HepG2 (cell line): ENCODE results near the gene LYZL2. TPM values are rescaled to one million over a fixed set of nuclear protein-coding genes. Genes with fewer than 3 reads are reported as not detected.

ENCODE experiments used
- AGO1 ChIP-seq: fragments of 200-400 bp; formaldehyde crosslinking; IDR thresholded peaks from 2 replicates; pipeline ENCODE4 v1.6.1; 2017; ENCODE audit warnings: mild to moderate bottlenecking, low read depth, low read length, moderate library complexity; ENCODE audit not compliant: poor library complexity, severe bottlenecking
- AKNA ChIP-seq: sonication (generic); formaldehyde crosslinking; IDR thresholded peaks from 2 replicates; pipeline ENCODE4 v1.4.0; 2020; ENCODE audit warnings: missing genetic modification reagents, borderline replicate concordance
- BATF2 ChIP-seq: sonication (generic); formaldehyde crosslinking; IDR thresholded peaks from 2 replicates; pipeline ENCODE4 v1.8.0; 2022; ENCODE audit warnings: mild to moderate bottlenecking, missing genetic modification reagents, moderate library complexity
- KMT2B ChIP-seq: IDR thresholded peaks from 2 replicates; pipeline ENCODE4 v1.6.1; 2016; ENCODE audit warnings: missing genetic modification reagents, missing compliant biosample characterization
- LRRFIP1 ChIP-seq: sonication (generic); formaldehyde crosslinking; conservative IDR thresholded peaks from 2 replicates; pipeline ENCODE4 v1.4.0; 2020; ENCODE audit warnings: missing genetic modification reagents
- MTF2 ChIP-seq: sonication (generic); formaldehyde crosslinking; IDR thresholded peaks from 2 replicates; pipeline ENCODE4 v1.5.0; 2020; ENCODE audit warnings: missing genetic modification reagents, borderline replicate concordance
- NCOA5 ChIP-seq: sonication (generic); formaldehyde crosslinking; IDR thresholded peaks from 2 replicates; pipeline ENCODE4 v1.4.0; 2020; ENCODE audit warnings: missing genetic modification reagents
- POLR2A ChIP-seq, 2 experiments: IDR thresholded peaks; 2 replicates each; pipeline ENCODE4 v1.6.1; 2011; ENCODE audit warnings: low read depth in 2 of 2, low read length in 2 of 2, mild to moderate bottlenecking in 1 of 2, moderate library complexity in 1 of 2; ENCODE audit not compliant: insufficient read depth in 1 of 2
- RBFOX2 ChIP-seq: fragments of 200-400 bp; formaldehyde crosslinking; IDR thresholded peaks from 2 replicates; pipeline ENCODE4 v1.6.1; 2017; ENCODE audit warnings: low read depth, mild to moderate bottlenecking, low read length
- REST ChIP-seq, 2 experiments: IDR thresholded peaks; 2 replicates each; pipeline ENCODE4 v1.6.1; 2011 to 2012; ENCODE audit warnings: low read length in 2 of 2, borderline replicate concordance in 1 of 2, low read depth in 1 of 2, mild to moderate bottlenecking in 1 of 2, moderate library complexity in 1 of 2
- RXRA ChIP-seq: sonication (generic); formaldehyde crosslinking; IDR thresholded peaks from 2 replicates; pipeline ENCODE4 v1.5.1; 2020; ENCODE audit warnings: missing genetic modification reagents
- SOX13 ChIP-seq, 3 experiments: fragments of 450-650 bp in 1 of 3; sonication (generic) in 1 of 3; formaldehyde crosslinking in 1 of 3; IDR thresholded peaks in 2 of 3; conservative IDR thresholded peaks in 1 of 3; 2 replicates each; pipeline versions ENCODE4 v1.5.0 to v1.6.1; 2016 to 2020; ENCODE audit warnings: antibody characterized with exemption in 1 of 3, mild to moderate bottlenecking in 1 of 3, missing compliant biosample characterization in 1 of 3, missing genetic modification reagents in 1 of 3, moderate library complexity in 1 of 3
- TRIM24 ChIP-seq: sonication (generic); formaldehyde crosslinking; IDR thresholded peaks from 2 replicates; pipeline ENCODE4 v1.8.0; 2022; ENCODE audit warnings: mild to moderate bottlenecking, missing genetic modification reagents
- ZFP36L2 ChIP-seq: sonication (generic); formaldehyde crosslinking; IDR thresholded peaks from 2 replicates; pipeline ENCODE4 v1.4.0; 2020; ENCODE audit warnings: missing genetic modification reagents
- ZNF317 ChIP-seq: sonication (generic); formaldehyde crosslinking; IDR thresholded peaks from 2 replicates; pipeline ENCODE4 v1.5.0; 2020; ENCODE audit warnings: mild to moderate bottlenecking, missing genetic modification reagents
- ZNF414 ChIP-seq: sonication (generic); formaldehyde crosslinking; IDR thresholded peaks from 2 replicates; pipeline ENCODE4 v1.5.0; 2020; ENCODE audit warnings: missing genetic modification reagents
- ZNF557 ChIP-seq: sonication (generic); formaldehyde crosslinking; IDR thresholded peaks from 2 replicates; pipeline ENCODE4 v1.4.0; 2020; ENCODE audit warnings: missing genetic modification reagents
- ZNF570 ChIP-seq: sonication (generic); formaldehyde crosslinking; IDR thresholded peaks from 2 replicates; pipeline ENCODE4 v1.4.0; 2020; ENCODE audit warnings: mild to moderate bottlenecking, missing genetic modification reagents, borderline replicate concordance
- polyA plus RNA-seq, 8 experiments: library from polyadenylated mRNA; depleted of rRNA in 3 of 8; stranded (reverse) in 7 of 8; unstranded in 1 of 8; fragments of >200 nt; fragmentation: Illumina TruSeq in 4 of 8; extraction: Trizol in 4 of 8; gene quantifications; 2 replicates each; pipeline versions ENCODE4 v1.2.1 to v1.2.3, GENCODE V29; 2011 to 2016; ENCODE audit warnings: low read depth in 4 of 8, missing spikeins in 1 of 8, mixed read lengths in 1 of 8; ENCODE audit not compliant: insufficient read depth in 1 of 8
- total RNA-seq, 5 experiments: library from RNA; depleted of rRNA; stranded (reverse); fragments of >200 nt; fragmentation: Illumina TruSeq; extraction: Trizol; gene quantifications; 2 replicates each; pipeline ENCODE4 v1.2.3, GENCODE V29; 2016; ENCODE audit warnings: low read depth in 1 of 5

LYZL2 gene
- total and polyA plus RNA-seq, 2 of the 13 experiments (the other 11 are each of a cell fraction or from before 2014, with no cell fraction given): 0.20 to 0.63 TPM

GRCh38 chr10:30603589-30603988 lies 26.0 kb downstream of the LYZL2 start (continued):
- TF ChIP-seq REST (IDR thresholded peaks at IDR 0.05; ENCODE audit: borderline replicate concordance in 1 of 2, low read depth in 1 of 2, low read length in 2 of 2): no peak
- TF ChIP-seq POLR2A (IDR thresholded peaks at IDR 0.05; ENCODE audit: insufficient read depth in 1 of 2, low read depth in 2 of 2, low read length in 2 of 2): no peak
- TF ChIP-seq KMT2B: no peak
- TF ChIP-seq ZNF570: no peak
- TF ChIP-seq AGO1: no peak
- TF ChIP-seq ZFP36L2: no peak
- no peak for TF ChIP-seq NCOA5 (CRISPR knock-in tag)
- no peak for TF ChIP-seq MTF2 (CRISPR knock-in tag)
- no peak for TF ChIP-seq RBFOX2
- no peak for TF ChIP-seq AKNA
- TF ChIP-seq LRRFIP1 (CRISPR knock-in tag): no peak
- TF ChIP-seq RXRA (CRISPR knock-in tag): peak; percentile 49; the same call in 1 of the 2 replicates
- TF ChIP-seq BATF2 (CRISPR knock-in tag): no peak
- TF ChIP-seq ZNF557 (CRISPR knock-in tag): no peak
- TF ChIP-seq SOX13 (IDR thresholded peaks at IDR 0.05): no peak
- peak in 1 of 2 experiments; percentile 78; a peak in 2 of 4 replicates for TF ChIP-seq SOX13 (CRISPR knock-in tag; conservative IDR thresholded peaks at IDR 0.05 in 1 of 2, IDR thresholded peaks at IDR 0.05 in 1 of 2)
- TF ChIP-seq ZNF317 (CRISPR knock-in tag): no peak
- TF ChIP-seq ZNF414 (CRISPR knock-in tag): no peak
- TF ChIP-seq TRIM24: no peak
